Panc1 (cell line): Measurements from ENCODE around the gene SIPA1L2. TPM values are rescaled to one million over a fixed set of nuclear protein-coding genes. Genes with fewer than 3 reads are reported as not detected.

Experiments
- ATAC-seq: fragments of 200-7000 bp; cut with Tn5 transposase; 2 replicates; pipeline ENCODE4 v1.9.1; 2020; ENCODE audit warnings: mild to moderate bottlenecking, moderate library complexity
- BruUV-seq: library from RNA; stranded (reverse); fragments of 400-500 nt; replicated peaks from 2 replicates; lab custom pipeline; 2021; lab: Mats Ljungman, UMichigan
- CTCF ChIA-PET: fragments of 300-600 bp; sonication (Branson Sonifier 250); formaldehyde crosslinking; loops from one replicate; lab custom pipeline; 2022; ENCODE audit warnings: antibody characterized with exemption; lab: Charles Lee
- POLR2A ChIA-PET: fragments of 300-600 bp; sonication (Branson Sonifier 250); formaldehyde crosslinking; loops from one replicate; lab custom pipeline; 2022; ENCODE audit warnings: antibody characterized with exemption; lab: Charles Lee
- DNase-seq: peaks from one replicate; pipeline ENCODE4 v3.0.0-alpha.2; 2010; ENCODE audit warnings: low read depth, low spot score
- H3K27ac ChIP-seq: 2 replicates; pipeline ENCODE4 v1.5.1; 2011; ENCODE audit warnings: mild to moderate bottlenecking, low read length, inconsistent platforms
- H3K27me3 ChIP-seq: fragments of 200-500 bp; sonication (Bioruptor generic); 2 replicates; pipeline ENCODE4 v1.6.0; 2014; ENCODE audit warnings: low read length, inconsistent platforms; ENCODE audit not compliant: control insufficient read depth, insufficient read depth
- H3K36me3 ChIP-seq: fragments of 200-500 bp; sonication (Bioruptor generic); 2 replicates; pipeline ENCODE4 v1.5.1; 2014; ENCODE audit warnings: inconsistent platforms, mild to moderate bottlenecking, low read length, moderate library complexity; ENCODE audit not compliant: control insufficient read depth, insufficient read depth
- H3K4me1 ChIP-seq: 2 replicates; pipeline ENCODE4 v1.5.1; 2011; ENCODE audit warnings: inconsistent platforms, mild to moderate bottlenecking, low read length, moderate library complexity; ENCODE audit not compliant: control insufficient read depth, insufficient read depth
- H3K4me3 ChIP-seq, 2 experiments: 2 replicates each; pipeline ENCODE4 v1.5.1; 2011 to 2012; ENCODE audit warnings: low read depth in 2 of 2, low read length in 2 of 2, mild to moderate bottlenecking in 2 of 2, inconsistent platforms in 1 of 2, moderate library complexity in 1 of 2
- H3K9me3 ChIP-seq: fragments of 200-500 bp; sonication (Bioruptor generic); 2 replicates; pipeline ENCODE4 v1.5.1; 2014; ENCODE audit warnings: low read depth, mild to moderate bottlenecking, inconsistent platforms, low read length, moderate library complexity; ENCODE audit not compliant: control insufficient read depth, insufficient read depth
- POLR2AphosphoS5 ChIP-seq: IDR thresholded peaks from 2 replicates; pipeline ENCODE4 v1.6.1; 2012; ENCODE audit warnings: mild to moderate bottlenecking, low read depth, low read length, moderate library complexity
- SIN3A ChIP-seq: IDR thresholded peaks from 2 replicates; pipeline ENCODE4 v1.6.1; 2012; ENCODE audit warnings: low read depth, mild to moderate bottlenecking, low read length, moderate library complexity, borderline replicate concordance; ENCODE audit not compliant: insufficient read depth
- TCF7L2 ChIP-seq: IDR thresholded peaks from 2 replicates; pipeline ENCODE4 v1.6.1; 2011; ENCODE audit warnings: mild to moderate bottlenecking, low read depth, low read length, inconsistent platforms
- in situ Hi-C: cut with HindIII; loops from 2 replicates; pipeline ENCODE4 v1.10.0; 2016; ENCODE audit warnings: low sequenced_read_pairs, low pct_unique_long_range_greater_than_20kb
- intact Hi-C: fragments of 100-400 bp; cut with micrococcal nuclease; formaldehyde crosslinking; loops from one replicate; pipeline ENCODE4 v1.10.0; 2022; ENCODE audit not compliant: unreplicated experiment
- total RNA-seq: library from RNA; stranded (reverse); gene quantifications from one replicate; pipeline ENCODE4 v1.2.1, GENCODE V29; 2021; ENCODE audit not compliant: unreplicated experiment
- TF ChIP-seq, protein P1 (sequence below): fragments of 450-650 bp; IDR thresholded peaks from 2 replicates; pipeline ENCODE4 v1.5.1; 2017; ENCODE audit warnings: mild to moderate bottlenecking
- TF ChIP-seq, protein P2 (sequence below), 2 experiments: IDR thresholded peaks; 2 replicates each; pipeline ENCODE4 v1.6.1; 2011 to 2012; ENCODE audit warnings: low read depth in 2 of 2, control low read depth in 1 of 2, low read length in 1 of 2, mild to moderate bottlenecking in 1 of 2, moderate library complexity in 1 of 2; ENCODE audit not compliant: insufficient read depth in 1 of 2

SIPA1L2 gene
- total RNA-seq, 1 experiment from 2014 or later: 5.2 TPM

DNA sequence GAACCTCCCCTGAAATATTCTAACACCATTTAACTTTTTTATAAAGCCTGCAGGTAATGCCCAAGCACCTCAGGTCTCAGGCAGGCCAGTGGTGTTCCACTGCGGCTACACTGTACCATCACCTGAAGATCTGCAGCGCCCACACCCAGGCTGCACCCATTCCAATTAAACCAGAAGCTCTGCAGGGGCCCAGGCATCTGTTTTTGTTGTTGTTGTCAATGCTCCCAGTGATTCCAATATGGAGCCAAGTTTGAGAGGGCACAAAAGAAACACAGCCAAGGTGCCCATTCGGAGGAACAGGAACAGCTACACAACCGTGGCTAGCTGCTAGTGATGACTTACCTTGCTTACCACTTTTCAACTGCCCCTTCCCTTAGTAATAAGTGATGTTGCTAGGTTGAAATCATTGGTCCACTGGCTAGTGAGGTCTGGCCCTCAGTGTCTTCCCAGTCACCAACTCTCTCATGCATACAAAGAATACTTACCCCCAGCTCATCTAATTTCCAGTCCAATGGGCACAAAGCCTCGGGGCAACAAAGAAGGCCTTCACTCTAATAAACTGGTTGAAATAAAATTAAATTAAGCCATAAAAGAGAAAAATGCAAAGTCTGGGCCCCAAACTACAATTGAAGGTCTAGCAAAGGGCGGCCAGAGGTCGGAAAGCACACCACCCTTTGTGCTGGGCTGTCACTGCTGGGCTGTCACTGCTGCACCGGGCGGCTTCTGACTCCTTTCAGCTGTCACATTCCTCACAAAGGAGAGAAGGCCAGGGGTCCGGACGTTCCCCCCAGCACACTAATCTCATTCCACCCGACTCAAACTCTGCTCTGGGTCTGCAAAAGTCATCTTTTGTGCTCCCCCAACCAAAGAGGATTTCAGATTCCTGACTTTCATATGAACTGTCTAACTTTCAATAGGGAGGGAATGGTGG, 34.9 kb downstream of the SIPA1L2 start:
- ATAC-seq (no peak), DNase-seq (no peak)
- H3K27ac ChIP-seq: no peak overlapping the region
- no peaks in the 10 kb centered on the region for H3K36me3 ChIP-seq
- in situ Hi-C loops: no loop called here
- H3K4me1 ChIP-seq: peaks cover 5% of the 10 kb centered on the region
- H3K9me3 ChIP-seq: no peaks in the 10 kb centered on the region
- H3K4me3 ChIP-seq: no peak overlapping the region
- intact Hi-C loops: no loop called here
- CTCF ChIA-PET: no interaction called here
- no TSS peak for BruUV-seq
- POLR2A ChIA-PET: no interaction called here
- TF ChIP-seq, protein P1, sequence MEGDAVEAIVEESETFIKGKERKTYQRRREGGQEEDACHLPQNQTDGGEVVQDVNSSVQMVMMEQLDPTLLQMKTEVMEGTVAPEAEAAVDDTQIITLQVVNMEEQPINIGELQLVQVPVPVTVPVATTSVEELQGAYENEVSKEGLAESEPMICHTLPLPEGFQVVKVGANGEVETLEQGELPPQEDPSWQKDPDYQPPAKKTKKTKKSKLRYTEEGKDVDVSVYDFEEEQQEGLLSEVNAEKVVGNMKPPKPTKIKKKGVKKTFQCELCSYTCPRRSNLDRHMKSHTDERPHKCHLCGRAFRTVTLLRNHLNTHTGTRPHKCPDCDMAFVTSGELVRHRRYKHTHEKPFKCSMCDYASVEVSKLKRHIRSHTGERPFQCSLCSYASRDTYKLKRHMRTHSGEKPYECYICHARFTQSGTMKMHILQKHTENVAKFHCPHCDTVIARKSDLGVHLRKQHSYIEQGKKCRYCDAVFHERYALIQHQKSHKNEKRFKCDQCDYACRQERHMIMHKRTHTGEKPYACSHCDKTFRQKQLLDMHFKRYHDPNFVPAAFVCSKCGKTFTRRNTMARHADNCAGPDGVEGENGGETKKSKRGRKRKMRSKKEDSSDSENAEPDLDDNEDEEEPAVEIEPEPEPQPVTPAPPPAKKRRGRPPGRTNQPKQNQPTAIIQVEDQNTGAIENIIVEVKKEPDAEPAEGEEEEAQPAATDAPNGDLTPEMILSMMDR: no peak
- no peak for TF ChIP-seq TCF7L2
- TF ChIP-seq POLR2AphosphoS5: no peak
- TF ChIP-seq, protein P2, sequence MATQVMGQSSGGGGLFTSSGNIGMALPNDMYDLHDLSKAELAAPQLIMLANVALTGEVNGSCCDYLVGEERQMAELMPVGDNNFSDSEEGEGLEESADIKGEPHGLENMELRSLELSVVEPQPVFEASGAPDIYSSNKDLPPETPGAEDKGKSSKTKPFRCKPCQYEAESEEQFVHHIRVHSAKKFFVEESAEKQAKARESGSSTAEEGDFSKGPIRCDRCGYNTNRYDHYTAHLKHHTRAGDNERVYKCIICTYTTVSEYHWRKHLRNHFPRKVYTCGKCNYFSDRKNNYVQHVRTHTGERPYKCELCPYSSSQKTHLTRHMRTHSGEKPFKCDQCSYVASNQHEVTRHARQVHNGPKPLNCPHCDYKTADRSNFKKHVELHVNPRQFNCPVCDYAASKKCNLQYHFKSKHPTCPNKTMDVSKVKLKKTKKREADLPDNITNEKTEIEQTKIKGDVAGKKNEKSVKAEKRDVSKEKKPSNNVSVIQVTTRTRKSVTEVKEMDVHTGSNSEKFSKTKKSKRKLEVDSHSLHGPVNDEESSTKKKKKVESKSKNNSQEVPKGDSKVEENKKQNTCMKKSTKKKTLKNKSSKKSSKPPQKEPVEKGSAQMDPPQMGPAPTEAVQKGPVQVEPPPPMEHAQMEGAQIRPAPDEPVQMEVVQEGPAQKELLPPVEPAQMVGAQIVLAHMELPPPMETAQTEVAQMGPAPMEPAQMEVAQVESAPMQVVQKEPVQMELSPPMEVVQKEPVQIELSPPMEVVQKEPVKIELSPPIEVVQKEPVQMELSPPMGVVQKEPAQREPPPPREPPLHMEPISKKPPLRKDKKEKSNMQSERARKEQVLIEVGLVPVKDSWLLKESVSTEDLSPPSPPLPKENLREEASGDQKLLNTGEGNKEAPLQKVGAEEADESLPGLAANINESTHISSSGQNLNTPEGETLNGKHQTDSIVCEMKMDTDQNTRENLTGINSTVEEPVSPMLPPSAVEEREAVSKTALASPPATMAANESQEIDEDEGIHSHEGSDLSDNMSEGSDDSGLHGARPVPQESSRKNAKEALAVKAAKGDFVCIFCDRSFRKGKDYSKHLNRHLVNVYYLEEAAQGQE (IDR thresholded peaks at IDR 0.05; ENCODE audit: insufficient read depth in 1 of 2, low read depth in 2 of 2, low read length in 1 of 2): no peak
- TF ChIP-seq SIN3A: no peak
- no peaks in the 10 kb centered on the region for H3K27me3 ChIP-seq

DNA sequence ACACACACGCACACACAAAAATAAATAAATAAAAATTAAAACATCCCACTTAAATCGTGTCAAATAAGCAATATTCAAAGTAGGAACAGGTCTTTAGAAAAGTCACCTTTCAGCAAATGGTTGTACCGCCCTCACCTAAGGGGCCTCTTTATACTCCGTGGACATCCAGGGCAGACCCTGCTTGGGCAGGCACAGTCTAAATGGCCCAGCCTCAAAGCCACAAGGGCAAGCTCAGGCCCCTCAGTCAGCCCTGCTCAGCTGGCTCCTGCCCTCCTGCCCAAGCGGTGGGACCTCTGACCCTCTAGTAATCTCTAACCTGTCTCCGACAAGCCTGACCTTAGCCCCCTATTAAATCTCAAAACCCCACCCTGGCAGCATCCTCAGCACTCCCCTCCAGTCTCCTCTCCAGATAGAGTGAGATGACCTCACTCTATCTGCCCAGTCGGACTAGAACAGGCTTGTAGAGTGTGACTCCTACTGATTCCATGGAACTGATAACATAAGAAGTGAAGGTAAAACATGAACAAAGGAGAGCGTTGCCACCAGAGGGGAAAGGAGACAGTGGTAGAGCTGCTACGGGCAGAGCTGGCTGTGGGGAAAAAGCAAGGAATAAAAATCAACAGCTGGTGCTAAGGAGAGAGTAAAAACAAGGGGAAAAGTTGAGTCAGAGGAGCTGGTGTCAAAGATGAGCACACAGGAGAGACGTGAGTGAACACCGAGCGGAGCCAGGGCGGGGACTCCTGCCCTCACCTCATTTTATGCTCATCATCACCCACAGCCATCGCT, 36.0 kb downstream of the SIPA1L2 start:
- TF ChIP-seq POLR2AphosphoS5 (no peak), TCF7L2 (no peak), SIN3A (no peak)
- TF ChIP-seq, protein P2 (IDR thresholded peaks at IDR 0.05; ENCODE audit: insufficient read depth in 1 of 2, low read depth in 2 of 2, low read length in 1 of 2): no peak
- TF ChIP-seq, protein P1: no peak
- Histone ChIP-seq H3K4me1 (no peaks in the 10 kb centered on the region), H3K36me3 (no peaks in the 10 kb centered on the region), H3K4me3 (no peak overlapping the region), H3K27ac (no peak overlapping the region), H3K9me3 (no peaks in the 10 kb centered on the region), H3K27me3 (no peaks in the 10 kb centered on the region)
- intact Hi-C loops: no loop called here
- POLR2A ChIA-PET: no interaction called here
- no TSS peak for BruUV-seq
- ATAC-seq (0 out of 2 replicates have a peak, but pooled peaks have one; percentile 53), DNase-seq (no peak)
- in situ Hi-C loops: no loop called here
- CTCF ChIA-PET: no interaction called here
